Endothelial cell of umbilical vein (primary cell): ENCODE data around the gene AUTS2. TPM values are rescaled to one million over a fixed set of nuclear protein-coding genes. Genes with fewer than 3 reads are reported as not detected.

ENCODE experiments used
- BruUV-seq: library from RNA; stranded (reverse); fragments of 400-500 nt; replicated peaks from 2 replicates; lab custom pipeline; 2021; lab: Mats Ljungman, UMichigan
- CTCF ChIA-PET: fragments of 300-600, 350-600 bp; sonication (Branson Sonifier 250); formaldehyde crosslinking; loops from one replicate; lab custom pipeline; 2021; ENCODE audit warnings: antibody characterized with exemption, inconsistent platforms; lab: Charles Lee
- POLR2A ChIA-PET: fragments of 300-600, 350-600 bp; sonication (Branson Sonifier 250); formaldehyde crosslinking; loops from one replicate; lab custom pipeline; 2021; ENCODE audit warnings: antibody characterized with exemption, inconsistent platforms; lab: Charles Lee
- DNase-seq: peaks from one replicate; pipeline ENCODE4 v3.0.0-alpha.2; 2011; ENCODE audit warnings: low read depth, low spot score
- FAIRE-seq: peaks from 2 replicates; lab custom pipeline; 2011; peaks lifted over from hg19 to GRCh38; lab: Jason Lieb, UNC
- H2AFZ ChIP-seq: 2 replicates; pipeline ENCODE4 v1.6.0; 2012; ENCODE audit warnings: low read depth, low read length, control low read depth, inconsistent platforms
- H3K27ac ChIP-seq: 2 replicates; pipeline ENCODE4 v1.5.1; 2011; ENCODE audit warnings: low read depth, mild to moderate bottlenecking, control low read depth, low read length, moderate library complexity; ENCODE audit not compliant: insufficient read depth
- H3K27me3 ChIP-seq, 2 experiments: 2 replicates each; pipeline versions ENCODE4 v1.6.0 to v1.6.1; 2011; ENCODE audit warnings: low read length in 2 of 2, mixed read lengths in 1 of 2; ENCODE audit not compliant: control insufficient read depth in 2 of 2, insufficient read depth in 2 of 2
- H3K36me3 ChIP-seq, 2 experiments: 2 replicates in 1 of 2; 3 replicates in 1 of 2; pipeline ENCODE4 v1.5.1; 2011; ENCODE audit warnings: low read length in 2 of 2, mild to moderate bottlenecking in 1 of 2, moderate library complexity in 1 of 2; ENCODE audit not compliant: control insufficient read depth in 2 of 2, insufficient read depth in 2 of 2; ENCODE audit errors: extremely low read depth in 1 of 2
- H3K4me1 ChIP-seq: 3 replicates; pipeline ENCODE4 v1.5.1; 2011; ENCODE audit warnings: mild to moderate bottlenecking, low read length; ENCODE audit not compliant: control insufficient read depth, insufficient read depth; ENCODE audit errors: extremely low read depth
- H3K4me2 ChIP-seq: 2 replicates; pipeline ENCODE4 v1.6.1; 2011; ENCODE audit warnings: low read length, control low read depth, mixed read lengths; ENCODE audit not compliant: insufficient read depth
- H3K4me3 ChIP-seq, 3 experiments: fragments of 200-600 bp in 1 of 3; sonication (generic), shearing (Covaris generic) in 1 of 3; replicated peaks in 1 of 3; 2 replicates each; pipeline ENCODE4 v1.5.1; 2011 to 2016; ENCODE audit warnings: control low read depth in 3 of 3, low read length in 3 of 3, mild to moderate bottlenecking in 2 of 3, inconsistent platforms in 1 of 3, low read depth in 1 of 3, moderate library complexity in 1 of 3; ENCODE audit not compliant: insufficient read depth in 1 of 3
- H3K79me2 ChIP-seq: 2 replicates; pipeline ENCODE4 v1.6.0; 2012; ENCODE audit warnings: low read length, inconsistent platforms; ENCODE audit not compliant: control insufficient read depth, insufficient read depth
- H3K9ac ChIP-seq: replicated peaks from 2 replicates; pipeline ENCODE3; 2011; ENCODE audit warnings: low read length, control low read depth; ENCODE audit not compliant: insufficient read depth; ENCODE audit errors: extremely low read depth
- H3K9me1 ChIP-seq: replicated peaks from 3 replicates; pipeline ENCODE4 v1.6.0; 2011; ENCODE audit warnings: mild to moderate bottlenecking, low read length; ENCODE audit not compliant: control insufficient read depth, insufficient read depth; ENCODE audit errors: extremely low read depth
- H3K9me3 ChIP-seq: replicated peaks from 2 replicates; pipeline ENCODE4 v1.5.1; 2012; ENCODE audit warnings: low read length, inconsistent platforms; ENCODE audit not compliant: control insufficient read depth, insufficient read depth
- H4K20me1 ChIP-seq: replicated peaks from 2 replicates; pipeline ENCODE3; 2011; ENCODE audit warnings: mild to moderate bottlenecking, low read length; ENCODE audit not compliant: control insufficient read depth, insufficient read depth; ENCODE audit errors: extremely low read depth
- CTCF ChIP-seq, 2 donors: IDR thresholded peaks; 1 replicate in 1 of 2; 2 replicates in 1 of 2; pipeline ENCODE4 v1.5.1; 2011; ENCODE audit warnings: low read length in 2 of 2, mild to moderate bottlenecking in 2 of 2, moderate library complexity in 2 of 2, control low read depth in 1 of 2, inconsistent platforms in 1 of 2, low read depth in 1 of 2; ENCODE audit not compliant: insufficient read depth in 1 of 2; ENCODE audit errors: extremely low read depth in 1 of 2
- EZH2 ChIP-seq: IDR thresholded peaks from 2 replicates; pipeline ENCODE4 v1.6.1; 2012; ENCODE audit warnings: borderline replicate concordance, low read depth, mild to moderate bottlenecking, moderate library complexity, low read length, inconsistent platforms; ENCODE audit not compliant: severe bottlenecking
- FOS ChIP-seq: IDR thresholded peaks from 2 replicates; pipeline ENCODE4 v1.6.1; 2011; ENCODE audit warnings: mild to moderate bottlenecking, low read length, moderate library complexity, borderline replicate concordance; ENCODE audit not compliant: insufficient read depth
- GATA2 ChIP-seq: IDR thresholded peaks from 2 replicates; pipeline ENCODE4 v1.7.0; 2011; ENCODE audit warnings: low read depth, mild to moderate bottlenecking, moderate library complexity, mixed read lengths, low read length; ENCODE audit not compliant: insufficient read length, insufficient read depth
- JUN ChIP-seq: IDR thresholded peaks from 2 replicates; pipeline ENCODE4 v1.6.1; 2011; ENCODE audit warnings: borderline replicate concordance, low read depth; ENCODE audit not compliant: insufficient read length, insufficient read depth
- MAX ChIP-seq: IDR thresholded peaks from 2 replicates; pipeline ENCODE4 v1.6.1; 2011; ENCODE audit not compliant: insufficient read depth, insufficient read length
- MYC ChIP-seq: IDR thresholded peaks from one replicate; pipeline ENCODE4 v1.6.1; 2011; ENCODE audit warnings: mild to moderate bottlenecking, low read depth, low read length
- POLR2A ChIP-seq: IDR thresholded peaks from 2 replicates; pipeline ENCODE4 v1.6.1; 2012; ENCODE audit warnings: low read depth, mild to moderate bottlenecking, control low read depth, low read length
- POLR2AphosphoS5 ChIP-seq: IDR thresholded peaks from 2 replicates; pipeline ENCODE4 v1.6.1; 2012; ENCODE audit warnings: low read depth, mild to moderate bottlenecking, control low read depth, low read length, moderate library complexity; ENCODE audit not compliant: insufficient read depth
- dilution Hi-C: fragments of 300-500 bp; cut with MboI; formaldehyde crosslinking; loops from one replicate; pipeline ENCODE4 v1.15.0; 2019; ENCODE audit warnings: low sequenced_read_pairs; ENCODE audit not compliant: extremely low pct_ligation_motif_present
- intact Hi-C: fragments of 100-400 bp; cut with micrococcal nuclease; formaldehyde crosslinking; loops from one replicate; pipeline ENCODE4 v1.10.0; 2022
- polyA plus RNA-seq, 4 experiments: library from polyadenylated mRNA; depleted of rRNA in 3 of 4; stranded (reverse) in 3 of 4; unstranded in 1 of 4; fragments of >200 nt; gene quantifications; 2 replicates each; pipeline versions ENCODE4 v1.2.1 to v1.2.3, GENCODE V29; 2011 to 2012; ENCODE audit warnings: missing spikeins in 1 of 4
- total RNA-seq: library from RNA; stranded (reverse); gene quantifications from 2 replicates; pipeline ENCODE4 v1.2.3, GENCODE V29; 2021

Gene AUTS2
- total and polyA plus RNA-seq, 2 donors (not counting 3 experiments of a cell fraction or from before 2014, with no cell fraction given) = 0.59 to 8.0 TPM

- Histone ChIP-seq H3K4me3 (no peak overlapping the region), H4K20me1 (no peaks in the 10 kb centered on the region), H3K4me1 (no peaks in the 10 kb centered on the region), H3K9me1 (no peaks in the 10 kb centered on the region), H2AFZ (no peak overlapping the region), H3K27ac (no peak overlapping the region), H3K79me2 (no peaks in the 10 kb centered on the region), H3K9me3 (peaks cover 1% of the 10 kb centered on the region), H3K4me2 (no peak overlapping the region), H3K36me3 (no peaks in the 10 kb centered on the region), H3K27me3 (no peaks in the 10 kb centered on the region), H3K9ac (no peak overlapping the region)
- dilution Hi-C loops (no loop called here), intact Hi-C loops (no loop called here)
- BruUV-seq = no TSS peak
- no peak for DNase-seq
- TF ChIP-seq FOS (no peak), POLR2AphosphoS5 (no peak), EZH2 (no peak), MAX (no peak), POLR2A (no peak), JUN (no peak), MYC (no peak), CTCF (IDR thresholded peaks at IDR 0.05; ENCODE audit: extremely low read depth in 1 of 2, insufficient read depth in 1 of 2, low read depth in 1 of 2, low read length in 2 of 2) (no peak), GATA2 (no peak)
- POLR2A ChIA-PET = no interaction called here
- no peak for FAIRE-seq
- CTCF ChIA-PET = no interaction called here
These were observed 991.3 kb downstream of the AUTS2 start for GRCh38 chr7:70589590-70589989.
